ENCODE data around the gene EN2.

EN2 gene

DNA sequence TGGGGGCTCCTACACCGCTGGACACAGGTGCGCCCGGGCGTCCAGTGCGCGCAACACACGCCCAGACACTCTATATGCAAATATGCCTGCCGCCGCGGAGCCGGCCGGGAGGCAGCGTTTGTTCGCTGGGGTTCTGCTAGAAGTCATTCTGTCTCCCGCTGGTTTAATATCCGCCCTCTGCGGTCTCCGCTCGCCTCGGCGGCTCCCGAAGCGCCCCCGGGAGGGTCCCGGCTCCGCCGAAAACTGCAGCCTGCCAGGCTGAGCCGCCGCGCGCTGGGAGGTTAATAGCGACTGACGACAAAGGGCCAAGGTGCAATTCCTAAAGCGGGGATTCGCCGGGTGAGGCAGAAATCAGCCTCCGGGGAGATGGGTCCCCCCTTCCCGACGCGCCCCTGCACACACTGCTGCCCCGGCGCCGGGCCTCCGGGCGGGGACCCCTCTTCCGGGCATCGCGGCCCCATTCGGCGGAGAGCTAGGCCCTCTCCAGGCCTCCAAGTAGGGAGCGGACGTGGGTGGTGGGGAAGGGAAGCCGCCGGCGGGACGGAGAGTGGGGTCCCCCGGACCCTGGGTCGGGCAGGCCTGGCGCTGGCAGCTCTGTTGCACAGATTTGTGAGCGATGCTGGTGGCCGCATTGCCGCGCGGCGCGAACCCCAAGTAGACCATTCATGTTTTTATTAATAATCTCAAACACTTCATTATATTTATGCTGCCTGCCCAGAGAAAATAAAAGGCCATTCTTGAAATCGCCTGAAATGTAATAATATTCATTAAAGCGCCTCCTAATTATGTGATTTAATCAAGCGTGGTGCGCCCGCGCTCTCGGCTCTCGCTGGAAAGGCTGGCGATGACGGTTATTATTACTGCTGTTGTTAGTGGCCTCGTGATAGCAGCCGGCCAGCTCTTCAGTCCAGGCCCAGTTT lies 9.1 kb downstream of the EN2 start:
- Histone ChIP-seq H3K36me3 (no peaks in the 10 kb centered on the region), H3K4me1 (peaks cover 17 to 35% (median 30%) of the 10 kb centered on the region in 10 experiments; a peak in 19 of 20 replicates), H3K9ac (no peak overlapping the region), H3K4me3 (peak overlapping the region in 4 of 10 experiments; percentile 23 to 50 (median 31); a peak in 6 of 20 replicates), H3K27ac (no peak overlapping the region), H3K4me2 (peak overlapping the region; percentile 4 to 78 (median 56)), H3K27me3 (peaks cover 100% of the 10 kb centered on the region in 11 experiments), H4K20me1 (peaks cover 0 to 98% (median 90%) of the 10 kb centered on the region in 11 experiments; a peak in 19 of 22 replicates), H3K9me3 (replicated peaks in 1 of 11) (peaks cover 0 to 3% (median 0%) of the 10 kb centered on the region in 11 experiments; a peak in 1 of 22 replicates)
- TF ChIP-seq Cebpa-rat (IDR thresholded peaks at IDR 0.05) = no peak

DNA sequence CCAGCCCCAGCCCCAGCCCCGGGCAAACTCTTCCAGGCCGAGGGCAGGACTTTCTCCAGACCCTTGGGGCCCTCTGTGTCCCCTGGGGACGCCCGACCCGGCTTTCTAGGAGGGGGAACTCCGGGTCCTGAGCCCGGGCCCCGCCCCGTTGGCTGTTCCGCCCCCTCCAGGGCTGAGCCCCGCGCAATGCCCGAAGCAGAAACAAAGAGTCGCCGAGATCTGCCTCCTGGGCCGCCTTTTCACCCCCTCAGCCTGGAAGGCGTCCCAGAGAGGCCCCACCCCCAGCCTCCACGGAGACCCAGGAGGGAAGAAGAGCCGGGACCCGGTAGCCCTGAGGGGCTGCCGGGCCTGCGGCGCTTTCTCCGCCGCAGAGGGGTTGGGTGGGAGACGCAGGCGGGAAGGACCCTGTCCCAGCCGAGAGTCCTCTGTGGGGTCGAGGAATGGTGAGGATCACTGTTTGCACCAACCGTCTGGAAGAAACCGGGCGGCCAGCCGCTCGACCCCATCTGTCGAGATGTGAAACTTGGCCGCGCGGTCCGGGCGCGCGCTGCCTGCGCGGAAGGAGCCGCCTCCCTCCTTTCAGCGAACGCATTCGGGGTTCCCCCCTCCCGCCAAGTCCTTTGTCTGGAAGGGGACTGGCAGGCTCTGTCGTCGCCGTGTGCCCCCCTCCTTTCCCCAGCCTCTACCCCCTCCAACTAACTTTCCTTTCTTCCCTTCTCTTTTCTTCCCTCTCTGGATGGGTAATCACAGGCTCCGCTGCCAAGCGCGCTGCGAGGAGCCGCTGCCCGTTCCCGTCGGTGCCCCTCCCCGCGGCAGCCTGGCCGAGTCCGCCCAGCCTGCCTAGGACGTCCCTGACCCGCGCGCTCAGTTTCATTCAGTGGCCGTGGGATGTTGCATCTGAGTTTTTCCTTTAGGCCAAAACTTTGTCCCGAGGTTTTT lies 10.2 kb downstream of the EN2 start:
- Histone ChIP-seq H3K27ac (no peak overlapping the region), H3K4me1 (peaks cover 17 to 35% (median 30%) of the 10 kb centered on the region in 10 experiments; a peak in 19 of 20 replicates), H3K4me3 (peak overlapping the region in 7 of 10 experiments; percentile 21 to 57 (median 36); a peak in 13 of 20 replicates), H3K9ac (no peak overlapping the region), H3K36me3 (no peaks in the 10 kb centered on the region), H4K20me1 (peaks cover 0 to 96% (median 89%) of the 10 kb centered on the region in 11 experiments; a peak in 19 of 22 replicates), H3K9me3 (replicated peaks in 1 of 11) (no peaks in the 10 kb centered on the region), H3K4me2 (peak overlapping the region; percentile 31 to 78 (median 52); a peak in 20 of 22 replicates), H3K27me3 (peaks cover 100% of the 10 kb centered on the region in 11 experiments)
- TF ChIP-seq Cebpa-rat (IDR thresholded peaks at IDR 0.05) = no peak

DNA sequence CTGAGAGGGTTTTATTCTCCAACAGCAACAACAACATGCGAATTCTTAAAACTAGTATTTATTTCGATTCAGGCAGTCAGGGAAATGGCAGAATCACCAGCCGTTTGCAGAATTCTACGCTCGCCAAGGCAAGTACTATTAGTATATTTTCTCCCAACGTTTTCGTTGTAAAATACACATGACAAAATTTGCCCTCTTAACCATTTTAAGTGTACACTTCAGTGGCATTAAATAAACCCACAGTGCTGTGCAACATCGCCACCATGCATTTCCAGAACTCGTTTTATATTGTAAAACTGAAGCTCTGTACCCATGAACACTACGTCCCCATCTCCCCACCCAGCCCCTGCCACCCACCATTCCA lies 10.8 kb downstream of the EN2 start:
- H4K20me1 ChIP-seq = peaks cover 0 to 95% (median 85%) of the 10 kb centered on the region in 11 experiments; a peak in 19 of 22 replicates
- no peak overlapping the region for H3K4me3 ChIP-seq
- H3K9ac ChIP-seq = no peak overlapping the region
- peaks cover 100% of the 10 kb centered on the region in 11 experiments for H3K27me3 ChIP-seq
- no peaks in the 10 kb centered on the region for H3K36me3 ChIP-seq
- H3K4me1 ChIP-seq = peaks cover 17 to 36% (median 31%) of the 10 kb centered on the region in 10 experiments; a peak in 19 of 20 replicates
- no peak for TF ChIP-seq Cebpa-rat (IDR thresholded peaks at IDR 0.05)
- no peak overlapping the region for H3K27ac ChIP-seq
- H3K9me3 ChIP-seq (replicated peaks in 1 of 11) = no peaks in the 10 kb centered on the region
- H3K4me2 ChIP-seq = peak overlapping the region in 3 of 11 experiments; percentile 70 to 78 (median 76); a peak in 3 of 22 replicates

GRCh38 chr7:155469311-155470185 lies 11.6 kb downstream of the EN2 start:
- Histone ChIP-seq H3K9ac (no peak overlapping the region), H3K9me3 (replicated peaks in 1 of 11) (no peaks in the 10 kb centered on the region), H3K4me2 (no peak overlapping the region), H3K4me3 (no peak overlapping the region), H4K20me1 (peaks cover 0 to 97% (median 83%) of the 10 kb centered on the region in 11 experiments; a peak in 19 of 22 replicates), H3K4me1 (peaks cover 17 to 44% (median 31%) of the 10 kb centered on the region in 10 experiments; a peak in 19 of 20 replicates), H3K27me3 (peaks cover 100% of the 10 kb centered on the region in 11 experiments), H3K36me3 (no peaks in the 10 kb centered on the region), H3K27ac (no peak overlapping the region)
- no peak for TF ChIP-seq Cebpa-rat (IDR thresholded peaks at IDR 0.05)

DNA sequence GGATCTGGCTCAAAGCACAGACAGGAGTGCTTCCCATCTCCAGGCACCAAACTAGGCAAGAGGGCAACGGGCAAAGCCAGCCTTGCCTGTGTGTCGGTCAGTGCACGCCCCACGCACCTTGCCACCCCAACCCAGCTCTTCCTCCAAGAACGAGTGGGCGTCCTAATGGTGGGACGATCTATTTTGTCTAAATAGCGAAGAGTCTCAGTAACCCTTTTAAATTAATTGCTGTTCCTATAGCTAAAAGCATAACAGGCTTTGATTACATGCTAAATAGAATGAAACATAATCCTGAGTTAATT lies 12.2 kb downstream of the EN2 start:
- no peak for TF ChIP-seq Cebpa-rat (IDR thresholded peaks at IDR 0.05)
- H4K20me1 ChIP-seq = peaks cover 0 to 97% (median 77%) of the 10 kb centered on the region in 11 experiments; a peak in 19 of 22 replicates

GRCh38 chr7:155470686-155471638 lies 13.0 kb downstream of the EN2 start:
- H4K20me1 ChIP-seq = peaks cover 0 to 90% (median 68%) of the 10 kb centered on the region in 11 experiments; a peak in 19 of 22 replicates
- H3K9me3 ChIP-seq (replicated peaks in 1 of 11) = peaks cover 0 to 8% (median 4%) of the 10 kb centered on the region in 11 experiments; a peak in 6 of 22 replicates
- peaks cover 17 to 46% (median 31%) of the 10 kb centered on the region in 10 experiments; a peak in 19 of 20 replicates for H3K4me1 ChIP-seq
- no peak for TF ChIP-seq Cebpa-rat (IDR thresholded peaks at IDR 0.05)
- H3K4me2 ChIP-seq = peak overlapping the region in 7 of 11 experiments; percentile 11 to 45 (median 29); a peak in 10 of 22 replicates
- H3K27me3 ChIP-seq = peaks cover 100% of the 10 kb centered on the region in 11 experiments
- H3K9ac ChIP-seq = no peak overlapping the region
- H3K36me3 ChIP-seq = no peaks in the 10 kb centered on the region
- no peak overlapping the region; a peak in 1 of 20 replicates for H3K4me3 ChIP-seq
- no peak overlapping the region for H3K27ac ChIP-seq

More for the DNA sequence above, 12.2 kb downstream of the EN2 start:
- Histone ChIP-seq H3K4me2 (no peak overlapping the region), H3K27me3 (peaks cover 100% of the 10 kb centered on the region in 11 experiments), H3K36me3 (no peaks in the 10 kb centered on the region), H3K4me3 (no peak overlapping the region), H3K9ac (no peak overlapping the region), H3K9me3 (replicated peaks in 1 of 11) (no peaks in the 10 kb centered on the region), H3K4me1 (peaks cover 17 to 46% (median 31%) of the 10 kb centered on the region in 10 experiments; a peak in 19 of 20 replicates), H3K27ac (no peak overlapping the region)

DNA sequence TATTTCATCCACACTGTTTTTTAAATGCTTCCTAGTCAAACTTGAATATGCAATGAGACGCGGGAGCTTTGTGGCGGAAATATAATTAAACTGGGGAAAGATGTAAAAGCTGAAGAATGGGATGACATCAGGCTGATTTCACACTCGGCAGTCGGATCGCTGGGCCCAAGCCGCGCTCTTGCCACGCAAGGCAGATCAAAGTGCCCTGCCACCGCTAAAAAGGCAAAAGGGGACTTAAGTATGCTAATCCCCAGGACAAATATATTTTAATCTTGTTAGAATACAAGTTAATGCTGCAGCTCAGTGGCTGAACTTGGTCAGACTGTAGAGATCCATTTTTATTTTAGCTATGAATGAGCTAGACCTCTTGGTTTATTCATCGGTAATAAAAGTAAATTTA lies 13.8 kb downstream of the EN2 start:
- no peak overlapping the region for H3K4me3 ChIP-seq
- no peak overlapping the region for H3K27ac ChIP-seq
- peak overlapping the region in 6 of 11 experiments; percentile 11 to 45 (median 28); a peak in 6 of 22 replicates for H3K4me2 ChIP-seq
- no peaks in the 10 kb centered on the region for H3K36me3 ChIP-seq
- peaks cover 12 to 40% (median 25%) of the 10 kb centered on the region in 10 experiments; a peak in 19 of 20 replicates for H3K4me1 ChIP-seq
- H4K20me1 ChIP-seq = peaks cover 0 to 82% (median 61%) of the 10 kb centered on the region in 11 experiments; a peak in 19 of 22 replicates
- H3K9me3 ChIP-seq (replicated peaks in 1 of 11) = peaks cover 0 to 13% (median 6%) of the 10 kb centered on the region in 11 experiments; a peak in 6 of 22 replicates
- H3K27me3 ChIP-seq = peaks cover 97 to 100% (median 100%) of the 10 kb centered on the region in 11 experiments
- no peak for TF ChIP-seq Cebpa-rat (IDR thresholded peaks at IDR 0.05)
- no peak overlapping the region for H3K9ac ChIP-seq

All from BLaER1 treated with 17β-estradiol and CSF1 and Interleukin-3, amounts not matched to agents 10 nM and 100 nM (cell line).